NCI-H128 (cell line): ENCODE results near the gene PCDHGB4.
"Not testable (repeated sequence)": the region's sequence is repeated elsewhere in the genome, so short reads cannot be mapped to it uniquely, and the experiment has no call there.

ENCODE experiments used
- DNase-seq: peaks from one replicate; lab custom pipeline; 2025; ENCODE audit not compliant: unreplicated experiment; lab: John Stamatoyannopoulos, UW

Gene PCDHGB4

GRCh38 chr5:141397756-141398551 is 10.5 kb downstream of the PCDHGB4 start, which contains the start of gene PCDHGB5:
Gene PCDHGB5 (plus strand): TSS chr5:141397947. CDS start chr5:141398128, 181 bp downstream.
- not testable (repeated sequence) for DNase-seq

DNA sequence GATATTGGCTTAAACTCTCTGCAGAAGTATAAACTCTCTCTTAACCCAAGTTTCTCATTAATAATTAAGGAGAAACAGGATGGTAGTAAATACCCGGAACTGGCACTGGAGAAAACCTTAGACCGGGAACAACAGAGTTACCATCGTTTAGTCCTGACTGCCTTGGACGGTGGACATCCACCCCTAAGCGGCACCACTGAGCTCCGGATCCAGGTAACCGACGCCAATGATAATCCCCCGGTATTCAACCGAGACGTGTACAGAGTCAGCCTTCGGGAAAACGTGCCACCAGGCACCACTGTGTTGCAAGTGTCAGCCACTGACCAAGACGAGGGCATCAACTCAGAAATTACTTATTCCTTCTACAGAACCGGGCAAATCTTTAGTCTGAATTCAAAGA is 11.1 kb downstream of the PCDHGB4 start:
- no peak for DNase-seq

DNA sequence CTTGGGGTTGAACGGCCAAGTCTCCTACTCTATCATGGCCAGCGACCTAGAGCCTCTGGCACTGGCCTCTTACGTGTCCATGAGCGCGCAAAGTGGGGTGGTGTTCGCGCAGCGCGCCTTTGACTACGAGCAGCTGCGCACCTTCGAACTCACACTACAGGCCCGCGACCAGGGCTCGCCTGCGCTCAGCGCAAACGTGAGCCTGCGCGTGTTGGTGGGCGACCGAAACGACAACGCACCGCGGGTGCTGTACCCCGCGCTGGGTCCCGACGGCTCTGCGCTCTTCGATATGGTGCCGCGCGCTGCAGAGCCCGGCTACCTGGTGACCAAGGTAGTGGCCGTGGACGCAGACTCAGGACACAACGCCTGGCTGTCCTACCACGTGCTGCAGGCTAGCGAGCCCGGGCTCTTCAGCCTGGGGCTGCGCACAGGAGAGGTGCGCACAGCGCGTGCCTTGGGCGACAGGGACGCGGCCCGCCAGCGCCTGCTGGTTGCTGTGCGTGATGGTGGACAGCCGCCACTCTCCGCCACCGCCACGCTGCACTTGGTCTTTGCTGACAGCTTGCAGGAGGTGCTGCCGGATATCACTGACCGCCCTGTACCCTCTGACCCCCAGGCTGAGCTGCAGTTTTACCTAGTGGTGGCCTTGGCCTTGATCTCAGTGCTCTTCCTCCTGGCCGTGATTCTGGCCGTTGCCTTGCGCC is 12.2 kb downstream of the PCDHGB4 start:
- DNase-seq: no peak

DNA sequence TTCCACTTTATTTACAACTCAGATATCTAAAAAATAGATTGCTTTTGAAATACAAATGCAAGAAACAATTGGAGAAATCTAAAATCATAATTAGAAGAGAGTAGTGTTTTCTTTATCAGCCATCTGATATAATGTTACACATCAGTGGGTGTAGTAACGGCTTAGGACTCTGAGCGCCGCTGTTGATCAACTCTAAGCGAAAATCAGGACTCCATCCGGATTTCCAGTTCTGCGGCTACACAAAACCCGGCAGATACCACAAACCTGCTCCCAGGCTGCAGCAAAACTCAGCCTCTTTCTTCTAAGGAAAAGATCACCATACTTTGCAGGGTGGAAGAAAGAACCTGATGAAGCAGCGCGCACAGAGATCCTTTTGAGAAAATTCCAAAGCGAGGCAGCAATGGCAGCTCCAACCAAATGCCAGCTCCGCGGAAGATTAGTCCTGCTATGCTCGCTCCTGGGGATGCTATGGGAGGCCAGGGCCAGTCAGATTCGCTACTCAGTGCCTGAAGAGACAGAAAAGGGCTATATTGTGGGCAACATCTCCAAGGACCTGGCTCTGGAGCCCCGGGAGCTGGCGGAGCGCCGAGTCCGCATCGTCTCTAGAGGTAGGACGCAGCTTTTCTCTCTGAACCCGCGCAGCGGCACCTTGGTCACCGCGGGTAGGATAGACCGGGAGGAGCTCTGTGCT is 15.2 kb downstream of the PCDHGB4 start, which contains the start of gene PCDHGA9:
TSS of gene PCDHGA9 (plus strand) at position 226 of the 691 bp plus-strand sequence. CDS start at position 401, 175 bp downstream.
- no peak for DNase-seq

GRCh38 chr5:141403387-141403786 is 15.9 kb downstream of the PCDHGB4 start:
- no peak for DNase-seq

DNA sequence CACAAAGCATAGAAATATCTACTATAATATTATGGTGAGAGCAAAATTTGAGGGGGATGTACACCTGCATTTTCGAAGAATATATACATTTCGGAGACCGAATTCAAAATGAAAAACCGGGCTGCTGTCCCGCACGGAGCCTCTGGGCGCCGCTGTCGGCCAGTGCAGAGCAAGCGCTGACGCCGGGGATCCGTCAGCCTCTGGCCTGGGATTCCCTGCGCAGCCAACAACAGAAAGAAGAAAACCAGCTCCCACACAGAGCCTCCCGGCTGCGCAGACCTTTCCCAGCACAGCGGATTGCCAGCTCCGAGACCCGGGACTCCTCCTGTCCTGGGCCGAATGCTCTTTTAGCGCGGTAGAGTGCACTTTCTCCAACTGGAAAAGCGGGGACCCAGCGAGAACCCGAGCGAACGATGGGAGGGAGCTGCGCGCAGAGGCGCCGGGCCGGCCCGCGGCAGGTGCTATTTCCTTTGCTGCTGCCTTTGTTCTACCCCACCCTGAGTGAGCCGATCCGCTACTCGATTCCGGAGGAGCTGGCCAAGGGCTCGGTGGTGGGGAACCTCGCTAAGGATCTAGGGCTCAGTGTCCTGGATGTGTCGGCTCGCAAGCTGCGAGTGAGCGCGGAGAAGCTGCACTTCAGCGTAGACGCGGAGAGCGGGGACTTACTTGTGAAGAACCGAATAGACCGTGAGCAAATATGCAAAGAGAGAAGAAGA is 20.4 kb downstream of the PCDHGB4 start, which contains the start of gene PCDHGB6:
TSS of gene PCDHGB6 (plus strand) at position 232 of the 716 bp plus-strand sequence. CDS start at position 414, 182 bp downstream.
- DNase-seq: not testable (repeated sequence)

DNA sequence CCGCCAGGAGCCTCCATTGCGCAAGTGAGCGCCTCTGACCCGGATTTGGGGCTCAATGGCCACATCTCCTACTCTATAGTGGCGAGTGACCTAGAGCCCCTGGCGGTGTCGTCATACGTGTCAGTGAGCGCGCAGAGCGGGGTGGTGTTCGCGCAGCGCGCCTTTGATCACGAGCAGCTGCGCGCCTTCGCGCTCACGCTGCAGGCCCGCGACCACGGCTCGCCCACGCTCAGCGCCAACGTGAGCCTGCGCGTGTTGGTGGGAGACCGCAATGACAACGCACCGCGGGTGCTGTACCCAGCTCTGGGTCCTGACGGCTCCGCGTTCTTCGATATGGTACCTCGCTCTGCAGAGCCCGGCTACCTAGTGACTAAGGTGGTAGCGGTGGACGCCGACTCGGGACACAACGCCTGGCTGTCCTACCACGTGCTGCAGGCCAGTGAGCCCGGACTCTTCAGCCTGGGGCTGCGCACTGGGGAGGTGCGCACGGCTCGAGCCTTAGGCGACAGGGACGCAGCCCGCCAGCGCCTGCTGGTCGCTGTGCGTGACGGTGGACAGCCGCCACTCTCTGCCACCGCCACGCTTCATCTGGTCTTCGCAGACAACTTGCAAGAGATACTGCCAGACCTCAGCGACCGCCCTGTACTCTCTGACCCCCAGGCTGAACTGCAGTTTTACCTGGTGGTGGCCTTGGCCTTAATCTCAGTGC is 22.3 kb downstream of the PCDHGB4 start:
- DNase-seq: no peak

GRCh38 chr5:141411575-141411974 is 24.1 kb downstream of the PCDHGB4 start:
- DNase-seq: no peak

DNA sequence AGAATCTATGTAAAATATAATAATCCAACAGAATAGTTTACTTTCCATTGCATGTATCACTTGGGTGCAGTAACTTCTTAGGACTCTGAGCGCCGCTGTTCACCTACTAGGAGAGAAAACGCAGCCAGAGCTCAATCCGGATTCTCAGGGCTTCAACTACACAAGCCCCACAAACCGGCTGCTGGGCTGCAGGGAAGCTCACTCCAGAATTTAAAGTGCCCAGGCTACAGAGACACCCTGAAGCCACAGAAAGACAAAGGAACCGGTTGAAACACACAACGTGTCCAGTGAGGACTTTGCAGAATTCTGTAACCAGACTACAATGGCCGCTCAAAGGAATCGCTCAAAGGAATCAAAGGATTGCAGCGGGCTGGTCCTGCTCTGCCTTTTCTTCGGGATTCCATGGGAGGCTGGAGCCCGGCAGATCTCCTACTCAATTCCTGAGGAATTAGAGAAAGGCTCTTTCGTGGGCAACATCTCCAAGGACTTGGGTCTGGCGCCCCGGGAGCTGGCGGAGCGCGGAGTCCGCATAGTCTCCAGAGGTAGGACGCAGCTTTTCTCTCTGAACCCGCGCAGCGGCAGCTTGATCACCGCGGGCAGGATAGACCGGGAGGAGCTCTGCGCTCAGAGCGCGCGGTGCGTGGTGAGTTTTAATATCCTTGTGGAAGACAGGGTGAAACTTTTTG is 25.5 kb downstream of the PCDHGB4 start, which contains the start of gene PCDHGA10:
TSS of gene PCDHGA10 (plus strand) at position 134 of the 686 bp plus-strand sequence. CDS start at position 323, 189 bp downstream.
- no peak for DNase-seq

GRCh38 chr5:141413540-141414069 is 26.1 kb downstream of the PCDHGB4 start:
- DNase-seq: no peak

DNA sequence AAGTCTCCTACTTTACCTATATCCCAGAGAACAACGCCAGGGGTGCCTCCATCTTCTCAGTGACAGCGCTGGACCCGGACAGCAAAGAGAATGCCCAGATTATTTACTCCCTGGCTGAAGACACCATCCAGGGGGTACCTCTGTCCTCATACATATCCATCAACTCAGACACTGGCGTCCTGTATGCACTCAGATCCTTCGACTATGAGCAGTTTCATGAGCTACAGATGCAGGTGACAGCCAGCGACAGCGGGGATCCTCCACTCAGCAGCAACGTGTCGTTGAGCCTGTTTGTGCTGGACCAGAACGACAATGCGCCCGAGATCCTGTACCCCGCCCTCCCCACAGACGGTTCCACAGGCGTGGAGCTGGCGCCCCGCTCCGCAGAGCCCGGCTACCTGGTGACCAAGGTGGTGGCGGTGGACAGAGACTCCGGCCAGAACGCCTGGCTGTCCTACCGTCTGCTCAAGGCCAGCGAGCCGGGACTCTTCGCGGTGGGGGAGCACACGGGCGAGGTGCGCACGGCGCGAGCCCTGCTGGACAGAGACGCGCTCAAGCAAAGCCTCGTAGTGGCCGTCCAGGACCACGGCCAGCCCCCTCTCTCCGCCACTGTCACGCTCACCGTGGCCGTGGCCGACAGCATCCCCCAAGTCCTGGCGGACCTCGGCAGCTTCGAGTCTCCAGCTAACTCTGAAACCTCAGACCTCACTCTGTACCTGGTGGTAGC is 27.2 kb downstream of the PCDHGB4 start:
- not testable (repeated sequence) for DNase-seq

- not testable (repeated sequence) for DNase-seq
Measured at GRCh38 chr5:141415275-141415618, 27.7 kb downstream of the PCDHGB4 start.

- not testable (repeated sequence) for DNase-seq
Measured at GRCh38 chr5:141417494-141418172, 30.1 kb downstream of the PCDHGB4 start, which contains the start of gene PCDHGB7. Gene PCDHGB7 (plus strand): TSS chr5:141417677. CDS start chr5:141417860, 183 bp downstream.

DNA sequence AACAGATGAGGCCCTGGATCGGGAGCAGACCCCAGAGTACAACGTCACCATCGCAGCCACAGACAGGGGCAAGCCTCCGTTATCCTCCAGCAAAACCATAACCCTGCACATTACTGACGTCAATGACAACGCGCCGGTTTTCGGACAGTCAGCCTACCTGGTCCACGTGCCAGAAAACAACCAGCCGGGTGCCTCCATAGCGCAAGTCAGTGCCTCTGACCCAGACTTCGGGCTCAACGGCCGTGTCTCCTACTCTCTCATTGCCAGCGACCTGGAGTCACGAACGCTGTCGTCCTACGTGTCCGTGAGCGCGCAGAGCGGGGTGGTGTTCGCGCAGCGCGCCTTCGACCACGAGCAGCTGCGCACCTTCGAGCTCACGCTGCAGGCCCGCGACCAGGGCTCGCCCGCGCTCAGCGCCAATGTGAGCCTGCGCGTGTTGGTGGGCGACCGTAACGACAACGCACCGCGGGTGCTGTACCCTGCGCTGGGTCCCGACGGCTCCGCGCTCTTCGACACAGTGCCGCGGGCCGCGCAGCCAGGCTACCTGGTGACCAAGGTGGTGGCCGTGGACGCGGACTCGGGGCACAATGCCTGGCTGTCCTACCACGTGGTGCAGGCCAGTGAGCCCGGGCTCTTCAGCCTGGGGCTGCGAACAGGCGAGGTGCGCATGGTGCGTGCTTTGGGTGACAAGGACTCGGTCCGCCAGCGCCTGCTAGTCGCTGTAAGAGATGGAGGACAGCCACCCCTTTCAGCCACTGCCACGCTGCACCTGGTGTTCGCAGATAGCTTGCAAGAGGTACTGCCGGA is 31.8 kb downstream of the PCDHGB4 start:
- DNase-seq: no peak

DNA sequence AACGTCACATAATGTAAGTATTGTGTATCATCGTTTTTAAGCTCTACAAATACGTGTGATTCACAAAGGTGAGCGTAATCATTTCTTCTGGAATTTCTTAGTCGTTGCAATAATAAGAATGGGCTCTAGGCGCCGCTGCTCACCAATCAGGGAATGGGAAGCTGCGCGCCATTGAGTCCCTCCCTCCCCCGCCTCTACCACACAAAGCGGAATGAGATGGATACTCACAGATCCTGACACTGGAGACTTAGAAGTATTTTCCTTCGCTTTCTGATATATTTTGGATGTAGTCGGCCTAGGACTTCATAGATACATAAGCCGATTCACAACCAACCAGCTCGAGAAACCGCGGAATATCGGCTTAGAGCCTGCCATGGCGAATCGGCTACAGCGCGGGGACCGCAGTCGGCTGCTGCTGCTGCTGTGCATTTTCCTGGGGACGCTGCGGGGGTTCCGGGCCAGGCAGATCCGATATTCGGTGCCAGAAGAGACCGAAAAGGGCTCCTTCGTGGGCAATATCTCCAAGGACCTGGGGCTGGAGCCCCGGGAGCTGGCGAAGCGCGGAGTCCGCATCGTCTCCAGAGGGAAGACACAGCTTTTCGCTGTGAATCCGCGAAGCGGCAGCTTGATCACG is 33.5 kb downstream of the PCDHGB4 start, which contains the start of gene PCDHGA11:
TSS of gene PCDHGA11 (plus strand) at position 197 of the 634 bp plus-strand sequence. CDS start at position 374, 177 bp downstream.
- no peak for DNase-seq

GRCh38 chr5:141421489-141421855 is 34.0 kb downstream of the PCDHGB4 start:
- DNase-seq: no peak
